Measurements from ENCODE around the gene SERPINB6.

DNA sequence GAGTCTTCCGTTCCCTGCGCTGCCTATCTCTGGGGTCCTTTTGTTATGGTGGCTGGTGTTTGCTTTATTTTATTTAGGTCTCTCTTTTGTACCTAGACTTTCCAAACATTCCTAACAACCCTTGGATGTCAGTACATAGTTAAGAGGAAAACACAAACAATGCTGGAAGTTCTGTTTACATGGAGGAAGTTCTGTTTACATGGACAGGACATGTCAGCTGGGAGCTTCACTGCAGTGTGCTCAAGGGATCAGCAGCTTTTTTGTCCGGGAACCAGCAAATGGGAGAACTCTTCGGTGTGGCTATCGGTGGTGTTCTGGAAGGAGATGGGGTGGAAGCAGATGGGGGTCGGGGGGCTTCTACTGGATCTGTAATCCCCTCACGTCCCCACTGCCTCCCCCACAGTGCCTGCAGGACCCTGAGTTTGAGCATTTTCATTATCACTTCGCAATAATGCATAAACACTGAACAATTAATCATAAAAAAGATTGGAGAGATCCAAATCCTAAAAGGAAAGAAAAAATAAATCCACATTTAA lies 2.7 kb downstream of the SERPINB6 start:
- TF ChIP-seq EZH2phosphoT487 (IDR thresholded peaks at IDR 0.05; ENCODE audit: low read depth), result no peak
- TF ChIP-seq, protein P1, sequence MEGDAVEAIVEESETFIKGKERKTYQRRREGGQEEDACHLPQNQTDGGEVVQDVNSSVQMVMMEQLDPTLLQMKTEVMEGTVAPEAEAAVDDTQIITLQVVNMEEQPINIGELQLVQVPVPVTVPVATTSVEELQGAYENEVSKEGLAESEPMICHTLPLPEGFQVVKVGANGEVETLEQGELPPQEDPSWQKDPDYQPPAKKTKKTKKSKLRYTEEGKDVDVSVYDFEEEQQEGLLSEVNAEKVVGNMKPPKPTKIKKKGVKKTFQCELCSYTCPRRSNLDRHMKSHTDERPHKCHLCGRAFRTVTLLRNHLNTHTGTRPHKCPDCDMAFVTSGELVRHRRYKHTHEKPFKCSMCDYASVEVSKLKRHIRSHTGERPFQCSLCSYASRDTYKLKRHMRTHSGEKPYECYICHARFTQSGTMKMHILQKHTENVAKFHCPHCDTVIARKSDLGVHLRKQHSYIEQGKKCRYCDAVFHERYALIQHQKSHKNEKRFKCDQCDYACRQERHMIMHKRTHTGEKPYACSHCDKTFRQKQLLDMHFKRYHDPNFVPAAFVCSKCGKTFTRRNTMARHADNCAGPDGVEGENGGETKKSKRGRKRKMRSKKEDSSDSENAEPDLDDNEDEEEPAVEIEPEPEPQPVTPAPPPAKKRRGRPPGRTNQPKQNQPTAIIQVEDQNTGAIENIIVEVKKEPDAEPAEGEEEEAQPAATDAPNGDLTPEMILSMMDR (IDR thresholded peaks at IDR 0.05; ENCODE audit: low read depth, low read length), result no peak

All from OCI-LY3 (cell line).